Measurements from ENCODE around the gene THAP4.
A peak's percentile ranks its signal among the peaks of the same experiment; 100 is the strongest.
"Not testable (repeated sequence)": the region's sequence is repeated elsewhere in the genome, so short reads cannot be mapped to it uniquely, and the experiment has no call there.

THAP4 gene

DNA sequence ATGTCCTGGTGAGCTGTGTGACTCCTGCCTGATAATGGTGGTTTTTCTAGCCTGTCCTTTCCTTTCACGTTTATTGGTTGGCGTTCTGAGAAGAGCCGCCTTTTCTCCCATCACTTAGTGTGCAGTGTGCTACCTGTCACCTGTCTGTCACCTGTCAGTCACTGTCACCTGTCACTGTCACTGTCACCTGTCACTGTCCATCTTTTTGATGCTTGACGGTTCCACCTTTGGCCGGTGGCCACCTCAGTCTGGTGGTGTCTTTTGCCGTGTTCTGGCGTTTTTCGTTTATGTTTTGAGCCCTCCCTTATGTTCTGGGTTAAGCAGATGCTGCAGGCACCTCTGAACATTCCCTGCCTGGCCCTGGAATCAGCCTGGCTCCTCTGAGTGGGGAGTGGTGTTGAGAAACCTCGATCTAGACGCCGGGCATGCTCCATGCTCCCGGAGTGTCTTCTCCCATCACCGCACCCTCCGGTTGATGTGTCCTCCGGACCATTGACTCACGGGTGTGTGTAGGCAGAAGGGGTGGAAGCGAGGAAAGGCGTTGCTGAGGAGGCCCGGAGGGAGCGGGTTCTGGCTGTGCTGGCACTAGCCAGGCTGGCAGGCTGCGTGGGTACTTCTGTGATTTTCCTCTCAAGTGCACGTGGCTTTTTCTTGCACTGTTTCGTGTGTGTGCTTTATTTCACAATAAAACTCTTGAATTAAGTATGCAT is 28.9 kb upstream of the THAP4 start:
- DNase-seq: no peak

GRCh38 chr2:241662731-241663130 is 25.8 kb upstream of the THAP4 start:
- DNase-seq: not testable (repeated sequence)

- no peak for DNase-seq
Measured at GRCh38 chr2:241660593-241661213, 23.7 kb upstream of the THAP4 start.

DNA sequence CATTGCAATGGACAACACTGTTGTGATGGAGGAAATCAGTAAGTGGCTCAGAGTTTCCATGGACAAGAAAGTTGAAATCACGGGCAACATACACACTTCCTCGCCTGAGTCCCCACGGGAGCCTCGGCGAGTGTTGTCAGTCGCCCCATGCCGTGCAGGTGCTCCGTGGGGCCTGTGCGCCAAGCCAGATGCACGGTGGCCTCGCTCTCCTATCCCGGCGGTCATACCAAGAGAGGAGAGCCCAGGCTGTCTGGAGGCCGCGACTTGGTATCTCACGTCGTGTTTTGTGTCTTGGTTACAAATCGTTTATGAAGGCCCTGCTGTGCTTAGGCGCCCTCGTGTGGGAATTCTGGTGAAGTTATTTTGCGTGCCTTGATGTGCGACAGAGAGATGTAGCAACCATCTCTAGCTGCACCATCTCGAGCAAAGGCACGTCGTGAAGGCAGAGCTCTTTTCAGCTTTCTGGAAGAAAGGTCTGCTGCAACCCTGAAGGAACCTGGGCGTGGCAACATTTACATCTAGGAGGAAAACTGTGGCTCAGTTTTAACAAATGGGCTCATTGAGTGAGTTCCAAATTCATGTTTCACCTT is 22.3 kb upstream of the THAP4 start:
- DNase-seq: no peak

DNA sequence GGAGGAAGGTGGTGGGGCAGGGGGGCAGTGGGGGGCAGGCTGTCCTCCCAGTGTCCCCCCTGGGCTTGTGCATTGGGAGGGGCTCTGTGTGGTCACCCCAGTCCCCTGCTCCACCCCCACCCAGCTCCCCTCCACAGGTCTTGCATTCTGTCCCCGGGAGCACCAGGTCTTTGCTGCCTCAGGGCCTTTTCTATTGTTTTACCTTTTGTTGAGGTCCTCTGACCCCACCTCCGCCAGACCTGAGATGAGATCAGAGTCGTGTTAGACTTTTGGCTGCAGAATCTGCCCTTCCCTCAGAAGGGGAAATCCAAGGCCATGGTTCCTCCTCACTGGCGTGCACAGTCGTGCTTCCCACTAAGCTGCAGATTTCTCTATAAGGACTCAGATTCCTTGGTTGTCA is 21.3 kb upstream of the THAP4 start:
- no peak for DNase-seq

DNA sequence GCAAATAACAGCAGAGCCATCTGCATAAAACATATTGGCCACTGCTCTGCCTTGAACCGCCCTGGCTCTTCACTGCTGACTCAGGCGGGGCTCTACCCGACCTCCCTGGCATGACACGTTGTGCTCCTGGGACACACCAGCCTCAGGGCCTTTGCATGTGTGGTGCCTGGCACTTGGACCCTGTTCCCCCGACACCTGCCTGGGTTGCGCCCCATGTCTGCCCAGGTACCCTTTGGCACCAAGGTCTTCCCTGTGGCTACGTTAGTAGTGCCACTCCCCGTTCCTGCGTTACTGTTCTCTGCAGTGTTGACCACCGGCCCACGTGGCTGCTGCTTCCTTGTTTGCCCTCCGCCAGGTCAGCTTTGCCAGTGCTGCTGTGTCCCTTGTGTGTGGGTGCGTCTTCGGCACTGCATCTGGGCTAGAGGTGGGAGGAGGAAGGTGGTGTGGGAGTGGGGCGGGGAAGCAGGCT is 20.9 kb upstream of the THAP4 start:
- no peak for DNase-seq

- no peak for DNase-seq
Measured at GRCh38 chr2:241656190-241656741, 19.3 kb upstream of the THAP4 start.

DNA sequence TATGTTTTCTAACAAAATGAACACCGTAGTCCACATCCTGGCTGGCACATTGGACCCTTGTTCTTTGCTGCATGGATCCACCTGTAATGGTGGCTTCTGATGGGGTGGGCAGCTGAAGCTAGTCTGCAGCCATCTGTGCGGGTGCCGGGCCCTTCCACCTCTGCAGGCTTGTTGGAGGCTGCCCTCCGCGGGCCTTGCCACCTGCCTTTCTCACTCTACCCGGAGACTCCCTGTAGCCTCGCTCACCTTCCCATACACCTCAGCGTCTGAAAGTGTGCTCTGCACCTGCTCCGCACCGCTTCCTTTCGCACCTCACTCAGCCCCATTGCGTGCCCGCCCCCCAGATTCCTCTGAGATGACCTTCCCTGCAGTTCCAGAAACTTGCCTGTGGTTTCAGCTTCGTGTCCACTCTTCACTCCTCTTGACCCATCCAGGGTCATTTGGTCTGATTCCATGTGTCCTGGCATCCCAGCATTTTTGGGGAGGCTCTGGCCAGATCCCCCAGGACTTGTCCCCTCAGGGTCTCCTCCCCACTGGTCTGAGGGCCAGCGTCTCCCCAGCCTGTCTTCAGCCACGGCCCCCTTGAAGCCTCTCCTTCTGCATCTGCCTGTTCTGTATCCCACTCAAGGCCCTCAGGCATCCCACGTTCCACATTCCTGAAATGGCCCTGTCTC is 18.7 kb upstream of the THAP4 start:
- no peak for DNase-seq

DNA sequence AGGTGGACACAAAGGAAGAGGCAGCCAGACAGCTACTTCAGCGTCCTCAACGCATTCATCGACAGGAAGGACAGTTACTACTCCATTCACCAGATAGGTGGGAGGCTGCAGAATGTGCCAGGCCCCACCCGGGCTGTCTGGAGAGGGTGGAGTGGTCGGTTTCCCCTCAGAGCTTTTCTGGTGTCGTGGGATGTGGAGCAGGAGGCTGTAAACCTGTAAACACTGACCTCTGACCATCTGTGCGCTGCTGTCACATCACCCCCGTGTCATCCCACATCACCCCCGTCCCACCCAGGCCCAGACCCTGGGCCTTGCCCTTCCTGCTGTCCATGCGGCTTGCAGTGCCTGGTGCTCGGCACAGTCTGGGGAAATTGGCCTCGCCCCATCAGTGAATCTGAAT is 17.6 kb upstream of the THAP4 start:
- DNase-seq: no peak

- DNase-seq: no peak
Measured at GRCh38 chr2:241653210-241653750, 16.3 kb upstream of the THAP4 start.

GRCh38 chr2:241652722-241653121 is 15.8 kb upstream of the THAP4 start:
- no peak for DNase-seq

GRCh38 chr2:241652142-241652541 is 15.2 kb upstream of the THAP4 start:
- no peak for DNase-seq

DNA sequence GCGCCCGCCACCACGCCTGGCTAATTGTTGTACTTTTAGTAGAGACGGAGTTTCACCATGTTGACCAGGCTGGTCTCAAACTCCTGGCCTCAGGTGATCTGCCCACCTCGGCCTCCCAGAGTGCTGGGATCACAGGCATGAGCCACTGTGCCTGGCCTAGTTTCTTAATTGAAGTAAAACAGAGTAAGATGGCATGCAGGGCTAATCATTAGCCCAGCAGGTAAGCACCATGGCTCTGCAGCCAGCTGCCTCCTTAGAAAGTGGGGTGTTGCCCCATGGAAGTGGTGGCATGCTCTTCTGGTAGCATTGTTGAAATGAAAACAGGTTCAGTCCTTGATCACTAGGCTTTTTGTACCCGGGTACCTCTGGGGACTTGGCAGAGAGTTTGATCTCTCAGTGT is 13.0 kb upstream of the THAP4 start:
- no peak for DNase-seq

DNA sequence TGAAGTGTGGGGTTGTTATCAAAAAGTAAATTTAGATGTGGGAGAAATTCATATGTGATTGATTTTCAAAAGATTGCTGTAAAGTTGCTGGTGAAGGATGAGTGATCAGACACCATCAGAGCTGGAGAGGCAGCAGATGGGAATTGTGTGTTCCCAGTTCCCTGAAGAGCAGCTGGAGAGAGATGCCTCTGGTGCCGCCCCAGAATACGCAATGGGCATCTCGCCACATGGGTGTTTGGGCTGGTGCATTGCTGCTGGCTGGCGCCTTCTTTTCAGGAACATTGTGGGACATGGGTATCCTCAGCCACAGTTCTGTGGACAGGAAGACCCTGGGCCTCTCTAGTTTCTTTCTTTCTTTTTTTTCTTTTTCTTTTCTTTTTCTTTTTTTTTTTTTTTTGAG is 12.4 kb upstream of the THAP4 start:
- DNase-seq: peak; percentile 13

DNA sequence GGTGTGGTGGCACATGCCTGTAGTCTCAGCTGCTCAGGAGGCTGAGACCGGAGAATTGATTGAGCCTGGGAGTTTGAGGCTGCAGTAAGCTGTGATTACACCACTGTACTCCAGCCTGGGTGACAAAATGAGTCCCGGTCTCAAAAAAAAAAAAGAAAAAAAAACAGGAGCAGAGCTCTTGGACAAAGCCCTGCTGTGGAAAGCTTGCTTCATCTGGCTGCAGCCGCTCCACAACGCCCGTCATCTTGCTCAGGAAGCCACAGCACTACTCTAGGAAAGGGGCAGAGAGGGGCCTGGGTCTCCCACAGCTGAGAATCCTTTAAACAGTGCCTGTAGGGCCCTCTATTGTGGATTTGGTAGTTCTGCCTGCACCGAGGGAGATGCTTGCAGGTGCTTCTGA is 11.5 kb upstream of the THAP4 start:
- DNase-seq: no peak

- DNase-seq: no peak
Measured at GRCh38 chr2:241645915-241646645, 9.1 kb upstream of the THAP4 start.

- DNase-seq: no peak
Measured at GRCh38 chr2:241645056-241645914, 8.3 kb upstream of the THAP4 start.

DNA sequence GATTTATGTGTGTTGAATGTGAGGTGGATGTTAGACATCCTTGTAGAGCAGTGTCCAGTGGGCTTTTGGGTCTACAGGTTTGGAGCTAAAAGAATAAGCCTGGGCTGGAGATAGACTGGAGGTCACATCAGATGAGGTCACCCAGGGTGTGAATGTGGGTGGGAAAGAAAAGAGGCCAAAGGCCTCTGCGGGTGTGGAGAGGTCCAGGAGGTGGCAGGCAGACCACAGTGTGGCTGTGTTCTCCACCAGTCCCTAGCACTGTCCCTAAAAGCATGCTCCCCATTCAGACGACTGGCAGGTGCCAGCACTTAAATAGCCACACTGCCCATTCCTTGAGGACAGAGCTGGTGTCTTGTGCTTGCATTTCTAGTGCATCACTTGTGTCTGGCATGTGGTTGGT is 4.7 kb upstream of the THAP4 start:
- no peak for DNase-seq

DNA sequence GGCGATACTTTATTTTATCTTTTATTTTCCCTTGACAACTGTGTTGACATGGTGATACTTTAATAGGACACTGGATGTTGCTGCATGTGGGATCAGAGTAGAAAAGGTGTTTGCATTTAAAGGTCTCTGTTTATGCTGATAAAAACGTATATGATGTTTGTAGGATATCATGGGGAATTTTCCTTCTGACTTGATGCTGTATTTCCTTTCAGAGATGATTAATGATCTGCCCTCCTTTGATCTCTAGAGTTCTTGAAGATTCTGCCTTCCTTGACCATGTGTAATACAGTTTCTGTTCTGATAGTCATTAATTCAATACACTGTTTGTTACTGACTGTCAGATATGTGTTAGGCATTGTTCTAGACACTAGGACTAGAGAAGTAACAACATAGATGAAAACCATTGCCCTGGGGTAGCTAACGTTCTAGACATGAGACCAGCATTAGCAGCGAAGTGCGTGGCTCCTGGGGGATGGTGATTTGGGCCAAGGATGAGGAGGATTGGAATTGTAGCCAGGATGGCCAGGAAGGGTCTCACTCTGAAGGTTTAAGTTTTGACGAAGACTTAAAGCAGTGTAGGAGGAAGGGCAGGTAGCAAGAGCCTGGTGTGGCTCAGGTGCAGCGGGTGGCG is 3.3 kb upstream of the THAP4 start:
- no peak for DNase-seq

DNA sequence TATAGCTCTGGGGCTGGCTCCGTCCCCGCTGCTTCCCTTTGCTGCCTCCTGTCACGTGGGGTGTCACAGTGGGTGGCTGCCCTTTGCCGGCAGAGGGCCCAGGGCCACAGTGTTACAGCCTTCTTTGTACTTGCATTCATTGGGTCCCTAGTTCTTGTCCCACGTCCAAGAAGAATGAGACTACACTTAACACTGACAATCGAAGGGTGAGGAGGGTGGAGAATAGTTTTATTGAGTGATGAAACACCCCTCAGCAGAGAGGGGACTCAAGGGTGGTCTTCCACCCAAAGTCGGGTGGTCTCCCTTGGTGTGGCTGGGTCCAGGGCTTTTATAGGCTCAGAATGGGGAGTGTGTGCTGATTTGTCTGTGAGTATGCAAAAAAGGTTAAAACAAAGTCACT is 2.4 kb upstream of the THAP4 start:
- DNase-seq: no peak

- DNase-seq: no peak
Measured at GRCh38 chr2:241638940-241639339, 2.0 kb upstream of the THAP4 start.
